ENCODE data around the gene PRR5.
A peak's percentile ranks its signal among the peaks of the same experiment; 100 is the strongest.

Gene PRR5

GRCh38 chr22:44733426-44734106 lies 31.6 kb downstream of the PRR5 start:
- H3K27ac ChIP-seq (ENCODE audit: low read depth, low read length), result no peak overlapping the region
- peaks cover 20 to 34% of the 10 kb centered on the region in 2 donors for H3K4me1 ChIP-seq (ENCODE audit: control insufficient read depth in 1 of 2, insufficient read depth in 2 of 2, low read length in 2 of 2)
- peaks cover 0 to 20% of the 10 kb centered on the region in 2 donors for H3K27me3 ChIP-seq (ENCODE audit: control insufficient read depth in 1 of 2, insufficient read depth in 2 of 2, low read length in 2 of 2)
- no peak overlapping the region for H3K4me3 ChIP-seq (ENCODE audit: low read depth in 1 of 2, low read length in 2 of 2)
- no peaks in the 10 kb centered on the region for H3K9me3 ChIP-seq (ENCODE audit: control insufficient read depth in 1 of 2, low read length in 2 of 2)
- peaks cover 0 to 36% of the 10 kb centered on the region in 2 donors for H3K36me3 ChIP-seq (ENCODE audit: control insufficient read depth in 1 of 2, insufficient read depth in 2 of 2, low read length in 2 of 2)
- no peak overlapping the region for H3K9ac ChIP-seq (ENCODE audit: low read depth in 1 of 2, low read length in 2 of 2)

- Histone ChIP-seq H3K9ac (ENCODE audit: low read depth in 1 of 2, low read length in 2 of 2) (no peak overlapping the region), H3K9me3 (ENCODE audit: control insufficient read depth in 1 of 2, low read length in 2 of 2) (no peaks in the 10 kb centered on the region), H3K27me3 (ENCODE audit: control insufficient read depth in 1 of 2, insufficient read depth in 2 of 2, low read length in 2 of 2) (peaks cover 0 to 20% of the 10 kb centered on the region in 2 donors), H3K4me3 (ENCODE audit: low read depth in 1 of 2, low read length in 2 of 2) (no peak overlapping the region), H3K36me3 (ENCODE audit: control insufficient read depth in 1 of 2, insufficient read depth in 2 of 2, low read length in 2 of 2) (peaks cover 0 to 30% of the 10 kb centered on the region in 2 donors), H3K4me1 (ENCODE audit: control insufficient read depth in 1 of 2, insufficient read depth in 2 of 2, low read length in 2 of 2) (peaks cover 13 to 27% of the 10 kb centered on the region in 2 donors), H3K27ac (ENCODE audit: low read depth, low read length) (no peak overlapping the region)
Measured at GRCh38 chr22:44734278-44734677, 32.3 kb downstream of the PRR5 start.

- Histone ChIP-seq H3K4me1 (ENCODE audit: control insufficient read depth in 1 of 2, insufficient read depth in 2 of 2, low read length in 2 of 2) (peaks cover 13 to 26% of the 10 kb centered on the region in 2 donors), H3K27me3 (ENCODE audit: control insufficient read depth in 1 of 2, insufficient read depth in 2 of 2, low read length in 2 of 2) (peaks cover 0 to 20% of the 10 kb centered on the region in 2 donors), H3K27ac (ENCODE audit: low read depth, low read length) (no peak overlapping the region), H3K4me3 (ENCODE audit: low read depth in 1 of 2, low read length in 2 of 2) (no peak overlapping the region), H3K9me3 (ENCODE audit: control insufficient read depth in 1 of 2, low read length in 2 of 2) (no peaks in the 10 kb centered on the region), H3K36me3 (ENCODE audit: control insufficient read depth in 1 of 2, insufficient read depth in 2 of 2, low read length in 2 of 2) (peaks cover 0 to 28% of the 10 kb centered on the region in 2 donors), H3K9ac (ENCODE audit: low read depth in 1 of 2, low read length in 2 of 2) (no peak overlapping the region)
Measured at GRCh38 chr22:44734801-44735517, 33.0 kb downstream of the PRR5 start.

DNA sequence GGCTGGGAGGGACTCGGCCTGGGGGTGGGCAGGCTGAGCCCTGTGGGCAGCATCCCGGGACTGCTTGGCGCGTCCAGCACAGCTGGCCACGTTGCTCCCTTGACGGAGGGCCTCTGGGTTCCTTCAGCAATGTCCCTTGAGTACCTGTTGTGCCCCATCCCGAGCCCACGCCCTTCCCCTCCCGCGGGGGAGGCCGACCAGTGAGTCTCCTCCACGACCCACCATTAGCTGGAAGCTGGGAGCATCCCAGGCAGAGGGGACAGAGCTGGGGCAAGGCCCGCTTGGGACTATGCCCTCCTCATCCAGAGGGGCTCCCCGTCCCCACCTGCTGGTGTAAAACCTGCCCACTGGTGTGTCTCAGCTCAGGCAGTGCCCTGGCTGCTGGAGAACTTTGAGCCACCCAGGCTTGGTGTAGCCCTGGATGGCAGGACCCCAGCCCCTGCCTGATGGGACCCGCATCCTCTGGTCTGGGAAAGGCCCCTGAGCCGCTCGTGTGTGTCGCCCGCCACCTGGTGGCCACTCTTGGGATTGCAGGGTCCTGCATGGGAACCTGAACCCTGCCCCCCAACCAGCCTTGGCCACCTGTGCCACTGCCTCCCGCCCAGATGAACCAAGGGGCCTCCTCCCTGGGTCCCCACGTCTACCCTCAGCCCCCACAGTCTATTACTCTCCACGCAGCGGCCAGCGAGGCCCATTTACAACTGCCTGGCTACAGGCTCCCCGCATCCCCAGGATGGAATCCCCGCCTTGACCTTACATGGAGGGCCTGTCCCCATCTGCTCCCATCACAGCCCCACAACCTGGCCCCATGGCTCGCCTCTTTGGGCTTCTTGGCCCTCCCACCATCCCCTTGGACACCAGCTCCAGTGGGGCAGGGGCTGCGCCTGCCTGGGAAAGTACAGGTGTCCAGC lies 33.8 kb downstream of the PRR5 start:
- Histone ChIP-seq H3K4me3 (ENCODE audit: low read depth in 1 of 2, low read length in 2 of 2) (no peak overlapping the region), H3K27me3 (ENCODE audit: control insufficient read depth in 1 of 2, insufficient read depth in 2 of 2, low read length in 2 of 2) (peaks cover 0 to 20% of the 10 kb centered on the region in 2 donors), H3K4me1 (ENCODE audit: control insufficient read depth in 1 of 2, insufficient read depth in 2 of 2, low read length in 2 of 2) (peaks cover 13 to 19% of the 10 kb centered on the region in 2 donors), H3K9me3 (ENCODE audit: control insufficient read depth in 1 of 2, low read length in 2 of 2) (no peaks in the 10 kb centered on the region), H3K36me3 (ENCODE audit: control insufficient read depth in 1 of 2, insufficient read depth in 2 of 2, low read length in 2 of 2) (peaks cover 0 to 22% of the 10 kb centered on the region in 2 donors), H3K27ac (ENCODE audit: low read depth, low read length) (no peak overlapping the region), H3K9ac (ENCODE audit: low read depth in 1 of 2, low read length in 2 of 2) (peak overlapping the region in 1 of 2 donors; percentile 32)

GRCh38 chr22:44736581-44737405 lies 34.8 kb downstream of the PRR5 start:
- peaks cover 0 to 20% of the 10 kb centered on the region in 2 donors for H3K27me3 ChIP-seq (ENCODE audit: control insufficient read depth in 1 of 2, insufficient read depth in 2 of 2, low read length in 2 of 2)
- no peak overlapping the region for H3K4me3 ChIP-seq (ENCODE audit: low read depth in 1 of 2, low read length in 2 of 2)
- no peak overlapping the region for H3K27ac ChIP-seq (ENCODE audit: low read depth, low read length)
- peaks cover 13 to 19% of the 10 kb centered on the region in 2 donors for H3K4me1 ChIP-seq (ENCODE audit: control insufficient read depth in 1 of 2, insufficient read depth in 2 of 2, low read length in 2 of 2)
- H3K36me3 ChIP-seq (ENCODE audit: control insufficient read depth in 1 of 2, insufficient read depth in 2 of 2, low read length in 2 of 2), result peaks cover 0 to 12% of the 10 kb centered on the region in 2 donors
- H3K9ac ChIP-seq (ENCODE audit: low read depth in 1 of 2, low read length in 2 of 2), result no peak overlapping the region
- H3K9me3 ChIP-seq (ENCODE audit: control insufficient read depth in 1 of 2, low read length in 2 of 2), result no peaks in the 10 kb centered on the region

- peaks cover 0 to 3% of the 10 kb centered on the region in 2 donors for H3K36me3 ChIP-seq (ENCODE audit: control insufficient read depth in 1 of 2, insufficient read depth in 2 of 2, low read length in 2 of 2)
- H3K27ac ChIP-seq (ENCODE audit: low read depth, low read length), result no peak overlapping the region
- H3K27me3 ChIP-seq (ENCODE audit: control insufficient read depth in 1 of 2, insufficient read depth in 2 of 2, low read length in 2 of 2), result peaks cover 0 to 20% of the 10 kb centered on the region in 2 donors
- H3K4me1 ChIP-seq (ENCODE audit: control insufficient read depth in 1 of 2, insufficient read depth in 2 of 2, low read length in 2 of 2), result peaks cover 13 to 19% of the 10 kb centered on the region in 2 donors
- H3K9ac ChIP-seq (ENCODE audit: low read depth in 1 of 2, low read length in 2 of 2), result no peak overlapping the region
- no peak overlapping the region for H3K4me3 ChIP-seq (ENCODE audit: low read depth in 1 of 2, low read length in 2 of 2)
- no peaks in the 10 kb centered on the region for H3K9me3 ChIP-seq (ENCODE audit: control insufficient read depth in 1 of 2, low read length in 2 of 2)
Measured at GRCh38 chr22:44737406-44738346, 35.7 kb downstream of the PRR5 start.

- Histone ChIP-seq H3K4me3 (ENCODE audit: low read depth in 1 of 2, low read length in 2 of 2) (no peak overlapping the region), H3K27me3 (ENCODE audit: control insufficient read depth in 1 of 2, insufficient read depth in 2 of 2, low read length in 2 of 2) (peaks cover 0 to 20% of the 10 kb centered on the region in 2 donors), H3K9ac (ENCODE audit: low read depth in 1 of 2, low read length in 2 of 2) (no peak overlapping the region)
Measured at GRCh38 chr22:44738347-44738715, 36.3 kb downstream of the PRR5 start.

GRCh38 chr22:44739024-44739423 lies 37.0 kb downstream of the PRR5 start:
- Histone ChIP-seq H3K9ac (ENCODE audit: low read depth in 1 of 2, low read length in 2 of 2) (no peak overlapping the region), H3K4me1 (ENCODE audit: control insufficient read depth in 1 of 2, insufficient read depth in 2 of 2, low read length in 2 of 2) (peaks cover 13 to 19% of the 10 kb centered on the region in 2 donors), H3K36me3 (ENCODE audit: control insufficient read depth in 1 of 2, insufficient read depth in 2 of 2, low read length in 2 of 2) (no peaks in the 10 kb centered on the region), H3K4me3 (ENCODE audit: low read depth in 1 of 2, low read length in 2 of 2) (no peak overlapping the region), H3K27me3 (ENCODE audit: control insufficient read depth in 1 of 2, insufficient read depth in 2 of 2, low read length in 2 of 2) (peaks cover 0 to 20% of the 10 kb centered on the region in 2 donors), H3K27ac (ENCODE audit: low read depth, low read length) (no peak overlapping the region), H3K9me3 (ENCODE audit: control insufficient read depth in 1 of 2, low read length in 2 of 2) (no peaks in the 10 kb centered on the region)

More at GRCh38 chr22:44738347-44738715, 36.3 kb downstream of the PRR5 start:
- Histone ChIP-seq H3K4me1 (ENCODE audit: control insufficient read depth in 1 of 2, insufficient read depth in 2 of 2, low read length in 2 of 2) (peaks cover 13 to 19% of the 10 kb centered on the region in 2 donors), H3K27ac (ENCODE audit: low read depth, low read length) (no peak overlapping the region), H3K9me3 (ENCODE audit: control insufficient read depth in 1 of 2, low read length in 2 of 2) (no peaks in the 10 kb centered on the region), H3K36me3 (ENCODE audit: control insufficient read depth in 1 of 2, insufficient read depth in 2 of 2, low read length in 2 of 2) (no peaks in the 10 kb centered on the region)

Measured in duodenal mucosa (tissue), 2 donors.